ENCODE data around the gene PRELID3B. TPM values are rescaled to one million over a fixed set of nuclear protein-coding genes. Genes with fewer than 3 reads are reported as not detected.
A peak's percentile ranks its signal among the peaks of the same experiment; 100 is the strongest.

Gene PRELID3B
- total and polyA plus RNA-seq, 10 of the 15 experiments (the other 5 are each of a cell fraction or from before 2014, with no cell fraction given) = 72.5 to 151 (median 124) TPM

- BruUV-seq (replicated peaks) = no TSS peak
- no peaks in the 10 kb centered on the region for H3K27me3 ChIP-seq (replicated peaks in 1 of 2; ENCODE audit: control insufficient read depth in 2 of 2, insufficient read depth in 2 of 2, low read length in 1 of 2)
- SMC1A ChIA-PET (ENCODE audit: uncharacterized antibody, unreplicated experiment) = interaction anchor here (1.0 to 2.2 kb wide), 10 partner anchors 9 to 159 kb away, joined by 3 to 10 read pairs (median 4); partner anchors contain the start of gene TUBB1
- ATAC-seq = no peak
- no peaks in the 10 kb centered on the region; the same call in 1 of the 2 replicates for H3K4me1 ChIP-seq (ENCODE audit: control insufficient read depth, insufficient read depth, low read length)
- H3K9ac ChIP-seq (ENCODE audit: control insufficient read depth, insufficient read depth, low read length) = peak overlapping the region; percentile 44; the same call in 1 of the 2 replicates
- CTCF ChIA-PET = interaction anchor here (0.7 to 1.6 kb wide), 3 partner anchors 18 to 53 kb away, joined by 3 to 4 read pairs (median 3); no protein-coding TSS in a partner anchor
- H3K36me3 ChIP-seq (ENCODE audit: control insufficient read depth in 2 of 2, insufficient read depth in 2 of 2, low read length in 1 of 2) = peaks cover 8 to 16% of the 10 kb centered on the region in 2 experiments
- no peak overlapping the region for H2AFZ ChIP-seq (ENCODE audit: control insufficient read depth, low read depth, low read length)
- DNase-seq (ENCODE audit: low read depth, low spot score) = no peak
- POLR2A ChIA-PET = interaction anchor here (0.6 to 6.0 kb wide), 5 partner anchors 13 to 47 kb away, joined by 3 to 40 read pairs (median 5); partner anchors contain the start of gene PRELID3B
- H3K4me2 ChIP-seq (ENCODE audit: control insufficient read depth, insufficient read depth) = peak overlapping the region; percentile 49
- FAIRE-seq = no peak
- WGBS (ENCODE audit: insufficient coverage, insufficient replicate concordance, low lambda C conversion rate, missing lambda C conversion rate) = 63% methylated on average over 2 of the region's 2 CpGs
- peak overlapping the region; percentile 4 for H3K27ac ChIP-seq (ENCODE audit: control insufficient read depth, insufficient read depth)
- in situ Hi-C loops (cut with MboI) (no loop called here), intact Hi-C loops (cut with micrococcal nuclease; ENCODE audit: unreplicated experiment) (no loop called here)
- H3K4me3 ChIP-seq = peak overlapping the region; percentile 85
- no peaks in the 10 kb centered on the region for H3K9me3 ChIP-seq (replicated peaks; ENCODE audit: control insufficient read depth, insufficient read depth, low read length)
- RAD21 ChIA-PET (ENCODE audit: unreplicated experiment) = interaction anchor here (0.6 to 1.6 kb wide), 4 partner anchors 12 to 337 kb away, joined by 3 to 5 read pairs (median 4); partner anchors contain the start of gene PRELID3B
- no peaks in the 10 kb centered on the region for H4K20me1 ChIP-seq (ENCODE audit: control insufficient read depth, insufficient read depth)
- TF ChIP-seq ZZZ3 (IDR thresholded peaks at IDR 0.05; ENCODE audit: control insufficient read depth, insufficient read length, low read depth) (no peak), RBBP5 (conservative IDR thresholded peaks at IDR 0.05) (no peak), TCF7 (IDR thresholded peaks at IDR 0.05; ENCODE audit: borderline replicate concordance) (no peak), RELA (IDR thresholded peaks at IDR 0.05; ENCODE audit: borderline replicate concordance, partially characterized antibody) (no peak), NFYA (IDR thresholded peaks at IDR 0.05; ENCODE audit: borderline replicate concordance, low read depth, low read length) (no peak), CEBPB (IDR thresholded peaks at IDR 0.05; ENCODE audit: borderline replicate concordance in 1 of 2, low read depth in 2 of 2, low read length in 2 of 2) (no peak), SREBF1 (IDR thresholded peaks at IDR 0.05; ENCODE audit: low read length) (no peak), NKRF (conservative IDR thresholded peaks at IDR 0.05) (no peak), NR2C2 (IDR thresholded peaks at IDR 0.05; ENCODE audit: borderline replicate concordance, control insufficient read depth, insufficient read length, low read depth) (no peak), SIN3A (IDR thresholded peaks at IDR 0.05; ENCODE audit: low read depth, low read length) (no peak), CHD1 (IDR thresholded peaks at IDR 0.05; ENCODE audit: low read depth, low read length) (no peak), HDAC6 (IDR thresholded peaks at IDR 0.05; ENCODE audit: unreplicated experiment) (no peak)
- peaks cover 55% of the 10 kb centered on the region for H3K79me2 ChIP-seq (ENCODE audit: control insufficient read depth, insufficient read depth, low read length)
Observed at GRCh38 chr20:59028812-59029211, 13.8 kb downstream of the PRELID3B start.
